IPS DF 19.7 (cell line): ENCODE results near the gene TAF4.
"Not testable (repeated sequence)": the region's sequence is repeated elsewhere in the genome, so short reads cannot be mapped to it uniquely, and the experiment has no call there.

ENCODE experiments used
- DNase-seq: peaks from one replicate; pipeline ENCODE4 v3.0.0-alpha.2; 2013; ENCODE audit warnings: low read depth, low spot score

TAF4 gene

GRCh38 chr20:62004614-62005013 is 61.1 kb downstream of the TAF4 start:
- no peak for DNase-seq

DNA sequence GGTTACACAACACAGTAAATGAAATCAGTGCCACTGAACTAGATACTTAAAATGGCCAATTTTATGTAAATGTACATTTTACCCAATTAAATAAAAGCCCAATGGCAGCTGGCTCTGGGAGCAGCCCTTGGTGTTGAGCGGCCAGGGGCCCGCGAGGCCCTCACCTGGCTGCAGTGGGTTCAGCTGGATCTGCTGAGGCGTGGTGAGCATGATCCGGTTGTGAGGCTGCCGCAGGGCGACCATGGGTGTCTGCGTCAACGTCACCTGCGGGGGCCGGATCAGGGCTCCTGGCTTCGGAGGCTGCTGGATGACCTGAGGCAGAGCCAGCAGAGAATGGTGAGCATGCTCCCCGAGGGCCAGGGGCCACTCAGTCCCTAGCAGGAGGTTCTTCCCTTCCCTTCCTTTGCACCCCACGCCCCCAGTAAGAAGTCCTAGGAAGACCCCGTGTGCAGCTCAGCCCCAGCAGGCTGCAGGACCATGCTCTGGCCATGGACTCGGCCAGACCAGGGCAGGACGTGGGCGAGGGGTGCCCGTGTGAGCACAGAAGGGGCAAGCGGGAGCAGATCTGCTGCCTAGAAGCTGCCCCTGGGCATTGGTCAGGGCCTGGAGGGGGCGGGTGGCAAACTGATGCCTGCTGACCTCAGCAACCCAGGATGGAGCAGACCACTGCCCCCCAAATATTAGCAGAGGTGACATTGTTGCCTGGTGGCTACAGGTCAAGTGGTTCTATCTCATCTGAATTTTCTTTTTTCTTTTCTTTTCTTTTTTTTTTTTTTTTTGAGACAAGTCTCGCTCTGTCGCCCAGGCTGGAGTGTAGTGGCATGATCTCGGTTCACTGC is 61.9 kb downstream of the TAF4 start:
- DNase-seq = no peak

DNA sequence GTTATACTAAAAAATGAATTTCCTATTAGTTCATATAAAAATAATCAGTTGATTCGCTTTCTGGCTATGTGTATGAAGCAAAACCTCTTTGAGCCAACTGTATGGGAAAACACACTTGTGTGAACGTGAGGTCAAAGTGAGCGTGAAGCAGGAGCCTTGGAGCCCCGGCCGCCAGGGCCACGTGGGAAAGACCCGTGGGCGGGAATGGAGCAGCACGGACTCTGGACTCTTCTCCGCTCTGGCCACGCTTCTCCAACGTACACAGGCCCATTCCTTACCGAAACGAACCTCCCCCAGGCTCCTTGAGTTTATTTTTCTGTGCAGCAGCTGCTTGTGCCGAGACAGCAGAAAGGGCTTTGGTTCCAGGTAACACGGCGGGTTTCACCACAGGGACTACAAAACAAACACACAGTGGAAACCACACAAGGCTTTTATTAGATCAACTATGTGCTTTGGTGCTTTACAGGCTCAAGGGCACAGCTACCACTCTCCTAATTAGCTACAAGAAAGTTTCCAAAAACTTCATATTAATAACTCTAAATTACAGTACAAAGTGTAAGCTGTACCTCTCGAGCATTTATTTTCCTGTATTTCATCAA is 62.7 kb downstream of the TAF4 start:
- no peak for DNase-seq

DNA sequence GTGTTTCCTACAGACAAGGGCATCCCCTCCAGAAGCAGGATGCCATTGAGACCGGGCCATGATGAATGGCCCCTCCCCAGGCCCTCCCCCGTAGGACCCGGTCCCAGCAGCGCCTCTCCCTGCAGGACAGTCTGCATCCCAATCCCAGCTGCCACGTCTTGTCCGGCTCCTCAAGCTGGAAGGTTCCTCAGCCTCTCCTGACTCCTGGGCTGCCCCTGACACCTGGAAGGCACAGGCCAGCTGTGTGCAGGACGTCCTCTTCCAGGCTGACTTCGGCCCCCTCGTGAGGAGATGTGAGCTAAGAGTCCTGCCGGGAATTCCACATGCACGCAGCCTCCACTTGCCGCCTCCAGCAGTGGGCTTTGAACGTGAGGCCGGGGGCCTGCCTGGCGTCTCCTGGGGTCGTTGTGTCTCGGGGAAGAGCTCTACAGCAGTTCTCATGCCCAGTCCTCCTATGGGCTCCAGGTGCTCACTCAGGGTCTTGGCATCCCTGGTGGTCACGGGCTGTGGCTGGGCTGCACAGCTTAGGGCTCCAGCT is 64.4 kb downstream of the TAF4 start:
- DNase-seq = no peak

DNA sequence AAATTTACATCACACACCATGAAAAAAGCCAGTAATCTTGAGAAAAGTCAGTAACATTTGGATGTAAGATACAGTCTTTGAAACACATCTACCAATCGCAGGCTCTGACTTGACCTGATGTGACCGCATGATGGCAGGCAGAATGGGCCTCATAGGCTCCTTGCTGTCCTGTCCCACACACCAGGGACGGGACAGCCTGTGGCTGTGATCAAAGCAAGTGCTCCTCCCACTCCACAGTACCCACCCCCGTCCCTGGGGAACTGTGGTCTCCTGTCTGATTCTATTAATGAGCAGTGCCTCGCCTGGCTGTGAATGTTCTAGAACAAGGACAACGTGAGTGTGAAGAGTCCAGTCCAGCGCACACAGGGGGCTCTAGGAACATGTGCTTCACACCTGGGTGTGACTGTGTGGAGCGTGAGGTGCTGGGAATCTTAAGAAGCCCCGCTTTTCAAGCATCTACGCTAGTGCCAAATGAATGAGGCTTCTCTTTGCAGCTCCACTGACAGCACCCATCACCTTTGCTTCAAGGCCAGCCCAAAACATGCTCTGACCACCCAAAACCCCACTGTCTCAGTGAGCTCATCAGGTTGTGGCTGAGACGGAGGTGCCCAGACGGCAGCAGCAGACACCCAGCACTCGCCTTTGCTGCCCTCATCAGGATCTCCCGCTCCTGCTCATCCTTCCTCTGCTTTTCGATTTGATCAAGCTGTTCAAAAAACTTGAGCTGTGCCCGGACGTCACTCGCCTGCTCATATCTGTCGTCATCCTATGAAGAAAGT is 67.1 kb downstream of the TAF4 start:
- no peak for DNase-seq

- DNase-seq = no peak
These were observed 67.8 kb downstream of the TAF4 start for GRCh38 chr20:61997891-61998290.

- DNase-seq = no peak
These were observed 68.3 kb downstream of the TAF4 start for GRCh38 chr20:61997372-61997771.

DNA sequence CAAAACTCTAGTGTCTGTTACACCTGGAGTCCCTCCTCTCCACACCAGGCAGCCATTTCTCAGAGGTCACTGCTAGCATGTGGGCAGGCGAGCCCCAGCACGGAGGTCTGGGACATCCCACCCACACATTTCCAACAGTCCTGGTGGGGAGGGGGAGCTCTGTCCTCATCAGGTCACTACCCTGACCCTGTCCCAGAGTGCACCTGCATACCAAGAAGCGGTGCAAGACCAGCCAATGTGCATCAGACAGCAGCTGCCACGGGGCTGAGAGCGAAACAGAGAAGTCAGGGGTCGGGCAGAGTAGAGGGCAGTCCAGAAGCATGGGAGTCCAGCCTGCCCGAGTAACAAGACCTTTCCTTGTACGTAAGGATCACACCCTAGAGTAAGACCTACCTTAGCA is 71.1 kb downstream of the TAF4 start:
- DNase-seq = no peak

DNA sequence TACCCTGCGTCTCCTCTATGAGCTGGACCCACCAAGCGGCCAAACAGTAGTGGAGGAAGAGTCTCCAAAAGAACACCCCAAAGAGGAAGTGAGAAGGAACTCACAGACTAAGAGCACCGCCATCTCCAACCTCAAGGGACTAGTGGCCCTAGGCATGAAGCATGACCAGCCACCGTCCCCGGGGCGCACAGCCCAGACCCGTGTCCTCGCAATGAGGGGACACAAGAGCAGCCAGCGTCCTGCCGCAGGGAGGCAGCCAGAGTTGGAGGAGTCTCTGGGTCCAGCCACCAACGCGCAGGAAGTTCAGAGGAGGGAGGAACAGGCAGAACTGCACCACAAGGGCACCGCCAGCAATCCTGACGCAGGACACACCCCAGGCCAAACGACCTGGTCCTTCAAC is 72.6 kb downstream of the TAF4 start:
- DNase-seq = no peak

GRCh38 chr20:61991476-61991875 is 74.2 kb downstream of the TAF4 start:
- DNase-seq = no peak

DNA sequence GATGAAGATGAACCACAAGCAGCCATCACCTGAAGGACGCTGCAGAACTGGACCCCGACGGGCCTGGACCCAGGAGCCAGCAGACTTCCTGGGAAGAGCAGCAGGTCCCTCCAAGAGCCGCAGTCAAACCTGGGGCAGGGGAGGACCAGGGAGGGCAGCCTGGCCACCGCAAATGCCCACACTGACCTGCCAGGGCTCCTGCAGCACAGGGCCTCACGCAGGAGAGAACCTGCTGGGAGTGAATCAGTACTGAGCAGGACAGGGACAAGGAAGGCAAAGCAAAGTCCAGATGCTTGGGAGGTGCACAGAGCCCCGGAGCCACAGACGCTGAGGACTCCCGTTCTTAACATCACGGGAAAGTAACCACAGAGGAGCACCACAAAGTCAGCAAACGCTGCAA is 75.2 kb downstream of the TAF4 start:
- no peak for DNase-seq

- DNase-seq = no peak
These were observed 75.9 kb downstream of the TAF4 start for GRCh38 chr20:61989741-61990140.

DNA sequence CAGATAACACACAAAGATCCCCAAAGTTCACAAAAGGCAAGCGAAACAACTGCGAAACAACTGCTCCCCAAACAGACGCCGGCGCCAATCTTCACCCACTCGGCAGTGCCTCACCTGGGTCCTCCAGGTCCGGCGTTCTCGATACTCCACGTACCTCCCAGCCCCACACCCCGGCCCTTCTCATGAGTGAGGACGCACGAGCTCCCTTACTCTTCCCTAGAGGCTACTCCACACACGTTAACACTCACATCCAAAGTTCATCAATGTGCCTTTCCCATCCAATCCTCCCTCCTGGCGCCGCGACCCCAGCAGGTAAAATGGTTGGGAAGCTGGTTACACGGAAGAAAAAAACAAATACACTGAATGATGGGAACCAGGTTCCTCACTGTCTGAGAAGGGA is 77.0 kb downstream of the TAF4 start:
- no peak for DNase-seq

DNA sequence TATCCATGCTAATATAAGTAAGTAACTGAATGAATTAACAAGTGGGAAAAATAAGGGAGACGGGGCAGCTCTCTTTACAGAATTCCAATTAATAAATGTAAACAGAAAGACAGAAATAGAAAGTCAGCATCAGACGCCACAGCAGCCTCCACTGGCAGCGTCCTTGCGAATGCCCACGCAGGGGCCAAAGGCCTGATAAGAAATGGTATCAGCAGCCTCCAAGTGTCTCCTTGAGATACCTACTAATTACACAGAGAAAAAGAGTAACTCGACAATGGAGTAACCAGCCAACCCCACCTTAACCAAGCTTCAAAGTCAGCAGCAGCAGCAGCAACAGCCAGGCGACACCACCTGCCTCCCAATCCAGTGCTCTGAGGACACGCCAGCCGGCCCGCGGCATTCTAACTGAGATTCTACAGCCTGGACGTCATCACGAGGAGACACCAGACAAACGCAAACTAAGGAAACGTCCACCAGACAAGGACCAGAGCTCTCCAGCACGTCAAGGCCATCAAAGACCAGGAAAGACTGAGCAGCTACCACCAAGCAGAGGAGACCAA is 78.8 kb downstream of the TAF4 start:
- no peak for DNase-seq

GRCh38 chr20:61985096-61985495 is 80.6 kb downstream of the TAF4 start:
- DNase-seq = no peak

GRCh38 chr20:61984431-61984830 is 81.2 kb downstream of the TAF4 start:
- DNase-seq = not testable (repeated sequence)

DNA sequence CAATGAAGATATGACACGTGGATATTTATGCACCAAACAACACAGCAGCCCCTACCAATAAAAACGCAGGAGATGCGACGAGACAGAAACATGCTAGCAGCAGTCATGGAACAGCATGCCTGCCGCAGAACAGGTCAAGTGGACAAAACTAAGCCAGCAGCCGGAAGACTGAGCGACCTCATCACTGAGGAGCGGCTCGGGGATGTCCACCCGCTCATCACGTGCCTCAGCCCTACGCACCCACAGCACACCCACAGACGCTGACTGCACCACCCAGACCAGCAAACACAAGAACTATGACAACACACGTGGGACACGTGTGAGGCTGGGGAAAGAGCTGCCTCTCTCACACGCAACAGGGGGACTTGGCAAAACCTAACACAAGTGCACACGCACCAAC is 81.7 kb downstream of the TAF4 start:
- DNase-seq = no peak

DNA sequence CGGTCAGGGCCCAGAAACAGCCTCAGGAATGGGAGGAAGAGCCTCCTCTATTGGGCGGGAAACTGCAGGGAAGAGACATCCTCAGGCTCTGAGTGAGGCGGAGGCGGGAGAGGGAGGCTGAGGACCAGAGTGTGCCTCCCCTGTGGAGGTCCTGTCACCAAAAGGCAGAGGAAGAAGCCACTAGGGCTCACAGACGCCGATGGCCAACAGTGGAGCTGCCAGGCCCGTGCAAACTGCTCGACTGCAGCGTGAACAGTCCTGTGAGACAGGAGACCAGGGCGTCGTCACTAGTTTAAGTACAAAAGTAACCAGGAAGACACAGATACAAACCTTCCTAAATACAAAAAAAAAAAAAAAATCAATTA is 82.7 kb downstream of the TAF4 start:
- DNase-seq = no peak

DNA sequence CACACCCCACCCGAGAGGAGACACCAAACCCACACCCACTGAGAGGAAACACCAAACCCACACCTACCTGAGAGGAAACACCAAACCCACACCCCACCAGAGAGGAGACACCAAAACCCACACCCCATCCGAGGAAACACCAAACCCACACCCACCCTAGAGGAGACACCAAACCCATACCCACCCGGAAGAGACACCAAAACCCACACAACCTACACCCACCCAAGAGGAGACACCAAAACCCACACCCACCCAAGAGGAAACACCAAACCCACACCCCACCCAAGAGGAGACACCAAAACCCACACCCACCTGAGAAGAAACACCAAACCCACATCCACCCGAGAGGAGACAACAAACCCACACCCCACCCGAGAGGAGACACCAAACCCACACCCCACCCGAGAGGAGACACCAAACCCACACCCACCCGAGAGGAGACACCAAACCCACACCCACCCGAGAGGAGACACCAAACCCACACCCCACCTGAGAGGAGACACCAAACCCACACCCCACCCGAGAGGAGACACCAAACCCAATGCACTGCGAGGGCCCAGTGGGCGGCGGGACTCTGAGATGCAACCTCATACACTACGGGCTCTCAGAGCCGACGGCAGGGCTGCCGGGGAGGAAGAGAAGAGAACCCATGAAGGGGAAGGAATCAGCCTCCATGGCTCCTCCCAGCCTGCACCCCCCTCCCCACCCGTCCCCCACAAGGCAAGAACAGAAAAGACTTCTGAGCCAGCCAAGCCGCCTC is 83.3 kb downstream of the TAF4 start:
- no peak for DNase-seq

DNA sequence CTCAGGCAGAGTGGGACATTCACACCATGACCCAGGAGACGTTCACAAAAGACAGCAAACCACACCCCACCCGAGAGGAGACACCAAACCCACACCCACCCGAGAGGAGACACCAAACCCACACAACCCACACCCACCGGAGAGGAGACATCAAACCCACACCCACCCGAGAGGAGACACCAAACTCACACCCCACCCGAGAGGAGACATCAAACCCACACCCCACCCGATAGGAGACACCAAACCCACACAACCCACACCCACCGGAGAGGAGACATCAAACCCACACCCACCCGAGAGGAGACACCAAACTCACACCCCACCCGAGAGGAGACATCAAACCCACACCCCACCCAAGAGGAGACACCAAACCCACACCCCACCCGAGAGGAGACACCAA is 84.0 kb downstream of the TAF4 start:
- not testable (repeated sequence) for DNase-seq
